Measurements from ENCODE around the gene SLC39A3.
"Not testable (repeated sequence)": the region's sequence is repeated elsewhere in the genome, so short reads cannot be mapped to it uniquely, and the experiment has no call there.

Gene SLC39A3

DNA sequence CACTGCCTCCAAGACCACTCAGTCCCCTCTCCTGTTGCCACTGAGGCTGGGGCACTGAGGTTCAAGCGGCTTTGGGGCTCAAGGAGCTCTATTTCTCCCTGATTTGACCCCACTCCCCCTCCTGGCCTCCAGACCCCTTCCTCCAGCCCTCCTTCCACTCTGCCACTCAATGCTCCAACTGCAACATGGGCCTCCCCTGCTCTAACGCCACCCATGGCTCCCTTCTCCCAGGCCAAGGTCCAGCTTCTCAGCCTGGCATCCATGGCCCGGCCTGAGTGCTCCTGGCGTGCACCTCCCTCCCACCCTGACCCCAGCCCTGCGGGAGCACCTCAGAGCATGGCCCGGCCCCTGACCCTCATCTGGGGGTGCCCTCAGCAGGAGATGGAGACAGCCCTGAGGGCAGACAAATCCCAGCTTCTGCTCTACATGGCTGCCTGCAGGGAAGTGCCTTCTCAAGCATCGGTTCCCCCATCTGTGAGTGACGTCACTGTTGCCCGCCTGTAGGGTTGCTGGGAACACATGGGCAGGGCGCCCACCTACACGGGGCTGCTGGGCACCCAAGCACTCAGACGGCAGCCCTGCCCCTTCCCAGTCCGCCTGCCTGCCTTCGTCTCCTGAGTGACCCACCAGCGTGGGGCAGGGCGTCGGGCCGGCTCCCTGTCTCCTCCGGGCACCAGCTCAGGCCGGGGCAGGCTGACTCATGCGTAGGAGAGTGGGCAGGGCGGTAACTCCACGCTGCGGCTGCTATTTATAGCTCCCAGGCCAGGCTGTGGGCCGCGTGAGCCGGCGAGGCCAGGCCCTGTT, 17.1 kb downstream of the SLC39A3 start:
- DNase-seq (ENCODE audit: low spot score): no peak

DNA sequence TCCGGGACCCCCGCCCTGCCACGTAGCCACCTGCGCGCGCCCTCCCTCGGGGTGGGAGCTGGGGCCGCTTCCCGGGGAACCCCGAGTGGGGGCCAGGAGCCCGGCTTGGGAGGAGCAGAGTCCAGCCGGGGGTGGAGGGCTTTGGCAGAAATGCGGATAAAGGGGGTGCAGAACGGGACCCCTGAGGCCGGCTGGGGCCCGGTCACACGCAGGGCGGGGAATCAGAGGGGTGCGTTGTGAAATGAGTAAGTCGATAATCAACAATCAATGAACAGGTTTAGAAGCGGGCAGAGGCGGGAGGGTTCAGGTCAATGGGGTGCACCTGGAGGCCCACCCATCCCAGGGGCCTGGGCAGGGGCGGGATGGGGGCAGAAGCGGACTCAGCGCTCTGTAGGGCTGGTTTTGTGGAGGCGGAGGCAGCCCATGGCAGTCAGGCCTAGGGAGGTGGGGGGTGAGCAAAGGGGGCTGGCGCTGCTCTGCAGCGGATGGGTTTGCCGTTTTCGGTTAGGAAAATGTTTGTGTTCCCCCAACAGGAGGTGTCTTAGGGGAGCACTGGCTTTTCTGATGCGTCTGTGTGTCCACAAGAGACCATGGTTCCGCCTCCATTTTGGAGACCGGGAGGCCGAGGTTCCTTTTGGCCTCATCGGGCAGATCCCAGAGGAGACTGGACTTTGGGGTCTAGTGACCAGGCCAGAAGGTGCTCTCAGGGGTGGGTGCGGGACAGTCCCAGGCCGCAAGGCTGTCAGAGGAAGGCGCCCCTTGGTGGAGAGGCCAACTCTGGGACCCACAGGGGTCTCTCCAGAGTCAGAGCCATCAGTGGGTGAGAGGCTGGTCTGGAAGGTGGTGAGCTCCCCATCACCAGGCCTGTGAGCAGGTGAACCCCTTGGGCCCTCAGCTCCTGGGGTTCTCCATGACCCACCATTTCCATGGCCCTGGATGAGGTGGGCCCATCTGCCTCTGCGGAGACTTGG, 18.0 kb downstream of the SLC39A3 start:
- no peak for DNase-seq (ENCODE audit: low spot score)

DNA sequence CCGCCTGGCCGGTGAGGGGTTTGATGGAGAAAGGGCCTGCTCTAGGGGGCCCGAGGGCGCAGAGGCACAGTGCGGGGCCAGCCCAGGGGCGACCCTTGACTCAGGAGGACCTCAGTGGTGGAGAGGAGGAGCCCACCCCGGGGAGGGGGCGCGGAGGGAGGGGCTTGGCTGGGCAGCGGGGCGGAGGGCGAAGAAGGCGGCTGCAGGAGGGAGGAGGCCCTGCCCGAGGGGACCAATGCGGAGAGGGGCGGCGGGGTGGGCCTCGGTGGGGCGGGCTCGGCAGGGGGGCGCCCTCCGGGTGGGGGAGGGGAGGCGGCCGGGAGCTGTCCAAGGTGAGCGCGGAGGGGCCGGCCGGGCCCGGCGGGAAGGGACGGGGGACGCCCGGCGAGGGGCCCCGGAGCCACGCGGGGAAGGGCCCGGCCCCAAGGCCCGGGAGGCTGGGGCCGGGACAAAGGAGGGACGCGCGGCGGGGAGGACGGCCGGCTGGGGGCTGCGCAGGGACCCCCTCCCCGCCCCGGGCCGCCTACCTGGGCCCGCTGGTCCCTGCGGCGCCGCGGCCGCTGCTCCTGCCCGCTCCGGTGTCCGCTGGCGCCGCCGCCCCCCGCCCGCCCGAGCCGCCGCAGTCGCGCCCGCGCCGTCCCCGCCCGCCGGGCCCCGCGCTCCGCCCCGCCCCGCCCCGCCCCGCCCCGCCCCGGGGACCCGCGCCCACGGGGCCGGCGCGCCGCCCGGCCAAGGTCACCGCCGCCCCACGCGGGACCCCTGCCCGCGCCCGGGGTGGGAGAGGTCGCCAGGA, 18.8 kb downstream of the SLC39A3 start, which contains the start of gene DIRAS1:
Gene DIRAS1, minus strand, starts transcription at position 596 of the 793 bp plus-strand sequence. CDS start 3,566 bp downstream, outside the sequence.
- no peak for DNase-seq (ENCODE audit: low spot score)

DNA sequence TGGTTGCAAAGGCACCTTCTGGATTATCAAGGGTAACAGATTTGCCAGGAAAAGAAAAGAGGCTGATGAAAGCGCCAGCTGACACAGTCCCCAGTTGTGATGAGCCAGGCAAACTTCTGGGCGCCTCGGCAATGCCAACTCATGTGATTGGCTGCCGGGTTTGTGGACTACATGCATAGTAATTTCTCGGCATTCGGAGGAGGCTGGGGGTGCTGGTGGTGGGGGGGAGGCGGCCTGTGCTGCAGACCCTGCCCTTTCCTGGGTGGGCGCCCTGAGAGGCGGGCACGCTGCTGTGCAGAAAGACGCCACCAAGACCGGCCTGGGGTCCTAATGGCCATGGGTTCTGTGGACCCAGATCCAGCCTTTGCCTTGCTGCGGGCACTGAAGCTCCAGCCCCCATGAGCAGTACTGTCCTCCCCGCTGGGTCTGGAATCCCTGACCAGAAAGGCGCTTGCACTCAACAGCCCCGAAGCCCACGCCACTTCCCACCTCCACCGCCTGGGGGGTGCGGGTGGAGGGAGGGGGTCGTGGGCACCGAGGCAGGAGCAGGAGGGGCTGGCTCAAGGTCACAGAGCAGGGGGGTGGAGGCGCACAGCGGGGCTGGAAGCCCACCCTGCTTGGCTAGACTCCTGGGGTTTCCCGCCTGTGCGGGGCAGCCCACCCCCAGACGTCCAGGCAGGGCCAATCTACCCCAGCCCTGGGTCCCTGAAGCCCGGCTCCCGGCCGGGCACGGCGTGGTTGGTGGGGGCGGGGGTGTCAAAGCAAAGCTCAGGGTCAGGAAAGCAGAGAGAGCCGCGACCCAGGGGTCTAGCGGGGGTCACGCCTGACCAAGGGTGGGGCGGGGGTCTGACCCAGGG, 19.7 kb downstream of the SLC39A3 start:
- DNase-seq (ENCODE audit: low spot score): no peak

DNA sequence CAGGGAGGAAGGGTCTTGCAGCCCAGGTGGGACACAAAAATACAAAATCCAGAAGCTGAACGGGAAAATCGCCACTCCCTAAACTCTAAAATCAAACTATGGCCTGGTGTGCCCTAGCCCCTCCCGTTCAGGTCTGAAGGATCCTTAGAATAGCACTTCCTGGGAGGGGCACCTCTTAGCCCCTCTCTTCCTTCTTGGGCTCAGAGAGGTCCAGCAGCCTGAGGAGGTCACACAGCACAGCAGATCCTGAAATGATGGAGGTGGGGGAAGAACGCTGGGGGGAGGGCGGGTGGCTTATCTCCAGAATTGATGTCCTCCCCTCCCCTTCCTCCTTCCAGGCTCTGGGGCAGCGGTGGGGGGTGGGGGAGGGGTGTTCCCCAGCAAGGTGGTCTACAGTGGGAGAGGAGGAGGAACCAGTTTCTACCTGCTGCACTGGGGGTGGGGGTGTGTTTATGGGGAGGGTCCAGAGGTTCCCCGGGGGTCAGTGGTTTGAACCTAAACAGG, 20.5 kb downstream of the SLC39A3 start:
- DNase-seq (ENCODE audit: low spot score): no peak

DNA sequence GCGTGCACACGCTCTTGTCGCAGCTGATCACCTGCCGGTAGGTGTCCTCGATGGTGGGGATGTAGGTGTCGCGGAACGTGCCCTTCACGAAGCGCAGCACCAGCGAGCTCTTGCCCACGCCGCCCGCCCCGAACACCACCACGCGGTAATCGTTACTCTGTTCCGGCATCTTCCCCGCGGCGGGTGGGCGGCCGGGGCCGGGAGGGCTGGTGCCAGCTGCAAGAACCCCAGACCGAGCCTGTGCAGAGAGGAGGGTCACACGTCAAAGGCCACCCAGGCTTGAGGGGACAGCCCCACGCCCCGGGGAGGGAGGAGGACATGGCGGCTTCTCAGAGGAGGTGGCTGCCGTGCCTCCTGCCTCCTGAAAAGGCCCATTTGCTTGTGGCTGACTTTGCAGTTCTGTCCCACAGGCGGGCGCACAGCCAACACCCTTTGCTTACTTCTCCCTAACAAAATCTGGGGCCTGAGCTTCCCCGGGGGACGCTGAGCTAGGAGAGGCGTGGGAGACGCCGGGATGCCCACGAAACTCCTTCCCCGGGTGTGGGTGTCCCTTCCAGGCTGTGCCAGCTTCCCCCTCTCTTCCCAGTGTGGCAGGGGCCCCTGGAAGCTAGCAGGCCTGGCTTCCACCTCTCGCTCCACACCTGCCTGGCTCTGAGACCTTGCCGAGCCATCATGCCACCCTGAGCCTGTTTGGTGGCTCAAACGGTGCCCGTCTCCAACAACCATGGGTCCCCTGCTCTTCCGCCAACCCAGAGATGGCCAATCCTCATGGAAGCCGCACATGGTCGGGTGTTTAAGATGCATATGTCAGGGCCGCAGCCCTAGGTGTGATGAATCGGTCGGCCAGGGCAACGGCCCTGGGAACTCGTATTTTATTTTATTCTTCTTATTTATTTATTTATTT, 21.9 kb downstream of the SLC39A3 start:
- DNase-seq (ENCODE audit: low spot score): no peak

DNA sequence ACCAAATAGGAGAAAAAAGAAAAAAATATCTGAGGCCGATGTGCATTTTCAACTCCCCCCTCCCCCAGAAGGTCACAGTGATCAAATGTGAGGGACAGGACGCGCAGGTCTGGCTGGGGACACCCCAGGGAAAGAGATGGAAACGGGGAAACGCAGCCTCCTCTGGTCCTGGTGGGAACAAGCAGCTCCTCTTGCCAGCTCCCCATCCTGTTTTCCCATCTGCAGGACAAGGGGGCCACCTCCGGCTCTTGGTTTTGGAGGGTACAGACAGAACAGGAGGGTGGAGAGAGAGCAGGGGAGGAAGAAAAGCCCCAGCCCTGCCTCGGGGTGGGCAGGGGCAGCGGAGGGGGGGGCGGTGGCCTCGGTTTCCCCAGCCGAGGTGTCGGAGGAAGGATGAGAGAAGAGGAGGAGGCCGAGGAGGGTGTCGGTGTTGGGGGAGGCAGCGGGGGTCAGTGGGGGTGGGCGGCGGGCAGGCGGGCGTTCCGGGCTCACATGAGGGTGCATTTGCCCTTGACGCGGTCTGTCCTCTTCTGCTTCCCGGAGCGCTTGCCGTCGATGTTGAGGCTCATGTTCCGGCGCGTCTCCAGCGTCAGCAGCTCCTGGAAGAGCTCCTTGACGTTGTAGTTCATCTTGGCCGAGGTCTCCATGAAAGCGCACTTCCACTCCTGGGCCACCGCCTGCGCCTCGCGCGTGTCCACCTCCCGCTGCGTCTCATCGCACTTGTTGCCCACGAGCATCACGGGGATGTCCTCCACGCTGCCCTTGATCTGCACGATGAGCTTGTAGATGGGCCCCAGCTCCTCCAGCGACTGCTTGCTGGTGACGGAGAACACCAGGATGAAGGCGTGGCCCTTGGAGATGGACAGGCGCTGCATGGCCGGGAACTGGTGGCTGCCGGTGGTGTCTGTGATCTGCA, 22.8 kb downstream of the SLC39A3 start:
- no peak for DNase-seq (ENCODE audit: low spot score)

DNA sequence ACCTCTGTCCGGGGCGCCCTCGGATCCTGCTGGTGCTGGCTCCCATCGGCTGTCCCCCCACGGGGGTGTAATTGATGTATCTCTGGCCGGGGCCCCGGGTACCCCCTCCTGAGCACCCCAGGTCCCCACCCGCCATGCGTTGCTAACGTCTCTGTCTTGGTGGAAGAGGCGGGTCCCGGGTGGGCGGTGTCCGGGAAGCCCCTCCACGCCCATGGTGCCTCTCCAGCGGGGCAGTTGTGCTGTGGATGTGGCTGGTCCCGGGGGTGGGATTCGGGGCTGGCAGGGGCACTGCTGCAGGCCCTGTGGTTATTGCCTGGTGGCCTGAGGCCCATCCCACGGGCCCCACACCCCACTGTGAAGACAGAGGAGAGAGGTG, 23.6 kb downstream of the SLC39A3 start:
- no peak for DNase-seq (ENCODE audit: low spot score)

DNA sequence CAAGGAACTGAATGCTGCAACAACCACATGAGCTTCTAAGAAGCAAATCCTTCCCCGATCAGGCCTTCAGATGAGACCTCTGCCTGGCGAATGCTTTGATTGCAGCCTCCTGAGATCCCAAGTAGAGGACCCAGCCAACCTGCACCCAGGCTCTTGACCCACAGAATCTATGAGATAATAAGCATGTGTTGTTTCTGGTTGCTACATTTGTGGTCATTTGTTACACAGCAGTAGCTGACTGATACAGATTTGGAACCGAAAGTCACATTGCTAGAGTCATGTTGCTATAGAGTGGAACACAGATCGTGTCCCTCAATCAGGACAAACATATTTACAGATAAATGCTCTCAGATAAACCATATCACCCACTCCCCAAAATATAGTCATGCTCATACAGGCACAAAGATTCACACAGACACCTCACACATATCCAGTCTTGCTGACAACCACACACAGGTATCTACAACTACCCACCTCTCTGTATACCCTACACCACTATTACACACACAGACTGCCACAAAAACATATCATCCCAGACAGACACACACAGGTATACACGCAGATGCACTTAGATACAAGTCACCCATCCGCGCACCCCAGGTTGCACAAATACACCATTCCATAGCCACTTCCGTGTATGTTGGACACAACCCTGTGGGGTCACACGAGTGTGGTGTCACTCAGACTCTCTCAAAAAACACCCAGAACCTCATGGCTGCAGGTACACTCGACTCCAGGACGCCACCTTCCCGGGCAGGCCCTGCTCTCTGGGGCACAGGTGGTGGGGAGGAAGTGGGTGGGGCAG, 24.1 kb downstream of the SLC39A3 start:
- no peak for DNase-seq (ENCODE audit: low spot score)

DNA sequence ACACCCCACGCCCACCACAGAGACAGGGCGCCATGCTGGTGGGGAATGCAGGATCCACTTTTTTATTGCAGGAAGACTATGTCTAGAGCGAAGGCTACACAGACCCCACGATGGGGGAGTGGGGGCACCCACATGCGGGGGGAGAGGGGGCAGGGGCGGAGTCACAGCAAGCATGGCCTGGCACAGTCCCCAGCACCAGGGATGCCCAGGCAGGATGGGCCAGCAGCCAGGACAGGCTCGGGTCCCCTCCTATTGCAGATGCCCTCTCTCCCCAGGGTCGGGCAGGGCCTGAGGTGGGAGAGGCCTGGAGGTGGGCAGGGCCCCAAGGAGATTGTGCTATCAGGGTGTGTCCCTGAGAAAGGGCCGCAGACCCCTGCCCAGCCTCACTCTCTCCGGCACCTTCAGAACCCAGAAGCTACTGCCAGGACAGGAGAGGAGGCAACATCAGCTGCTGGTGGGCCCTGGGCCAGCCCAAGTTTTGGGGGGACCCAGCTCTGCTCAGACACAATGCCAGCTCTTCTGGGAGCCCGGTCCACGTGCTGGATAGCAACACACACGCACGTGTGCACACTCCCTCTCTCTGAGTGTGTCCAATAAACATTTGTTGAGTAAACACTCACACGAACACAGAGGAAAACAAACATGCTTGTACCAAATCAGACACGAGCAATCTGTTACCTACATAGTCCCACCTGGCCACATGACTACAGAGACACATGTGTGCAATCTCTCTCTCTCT, 25.1 kb downstream of the SLC39A3 start:
- no peak for DNase-seq (ENCODE audit: low spot score)

DNA sequence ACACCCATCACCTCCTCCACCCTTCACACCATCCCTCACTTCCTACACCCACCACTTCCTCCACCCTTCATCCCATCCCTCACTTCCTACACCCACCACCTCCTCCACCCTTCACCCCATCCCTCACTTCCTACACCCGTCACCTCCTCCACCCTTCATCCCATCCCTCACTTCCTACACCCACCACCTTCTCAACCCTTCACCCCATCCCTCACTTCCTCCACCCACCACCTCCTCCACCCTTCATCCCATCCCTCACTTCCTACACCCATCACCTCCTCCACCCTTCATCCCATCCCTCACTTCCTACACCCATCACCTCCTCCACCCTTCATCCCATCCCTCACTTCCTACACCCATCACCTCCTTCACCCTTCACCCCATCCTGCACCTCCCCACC, 25.7 kb downstream of the SLC39A3 start:
- DNase-seq (ENCODE audit: low spot score): not testable (repeated sequence)

DNA sequence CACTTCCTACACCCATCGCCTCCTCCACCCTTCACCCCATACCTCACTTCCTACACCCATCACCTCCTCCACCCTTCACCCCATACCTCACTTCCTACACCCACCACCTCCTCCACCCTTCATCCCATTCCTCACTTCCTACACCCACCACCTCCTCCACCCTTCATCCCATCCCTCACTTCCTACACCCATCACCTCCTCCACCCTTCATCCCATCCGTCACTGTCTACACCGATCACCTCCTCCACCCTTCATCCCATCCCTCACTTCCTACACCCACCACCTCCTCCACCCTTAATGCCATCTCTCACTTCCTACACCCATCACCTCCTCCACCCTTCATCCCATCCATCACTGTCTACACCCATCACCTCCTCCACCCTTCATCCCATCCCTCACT, 26.6 kb downstream of the SLC39A3 start:
- DNase-seq (ENCODE audit: low spot score): not testable (repeated sequence)

DNA sequence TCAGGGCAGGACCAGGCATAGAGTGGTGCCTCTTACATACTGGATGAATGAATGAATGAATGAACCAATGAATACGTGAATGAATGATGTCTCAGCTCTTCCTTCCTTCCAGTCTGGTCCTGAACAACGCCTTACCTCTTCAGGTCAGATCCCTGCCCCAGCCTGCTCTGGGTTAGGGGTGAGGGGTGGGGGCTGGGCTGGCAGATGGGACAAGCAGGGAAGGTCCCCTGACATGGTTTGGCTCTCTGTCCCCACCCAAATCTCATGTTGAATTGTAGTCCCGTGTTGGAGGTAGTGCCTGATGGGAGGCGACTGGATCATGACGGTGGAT, 28.0 kb downstream of the SLC39A3 start:
- DNase-seq (ENCODE audit: low spot score): no peak

DNA sequence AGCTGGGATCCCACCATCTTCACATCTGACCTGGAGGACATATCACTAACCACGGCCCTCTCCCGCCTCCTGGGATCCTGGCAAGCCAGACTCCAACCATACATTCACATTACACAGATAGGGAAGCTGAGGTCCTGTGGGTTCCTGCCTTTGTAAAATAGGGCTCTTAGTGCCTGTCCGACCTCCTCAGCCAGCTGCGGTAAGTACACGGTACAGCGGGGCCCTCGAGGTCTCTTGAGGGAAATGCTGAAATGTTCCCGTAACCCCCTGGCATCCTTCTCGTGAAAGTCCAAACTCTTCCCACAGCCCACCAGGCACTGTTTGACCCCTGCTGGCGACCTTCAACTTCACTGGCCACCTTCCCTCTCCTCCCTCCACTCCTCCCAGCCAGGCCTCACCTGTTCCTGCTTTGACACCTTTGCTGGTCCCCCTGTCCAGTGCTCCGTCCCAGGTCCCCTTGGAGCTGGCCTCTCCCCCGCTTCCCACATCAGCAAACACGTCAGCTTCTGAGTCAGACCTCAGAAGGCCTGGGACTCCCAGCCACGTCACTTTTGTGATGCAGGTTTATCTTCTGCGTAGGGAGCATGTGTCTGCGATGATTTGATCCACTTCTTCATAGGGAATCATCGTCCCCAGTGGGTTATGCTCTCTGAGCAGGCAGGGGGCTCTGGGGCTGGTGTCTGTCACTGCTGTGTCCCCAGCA, 28.5 kb downstream of the SLC39A3 start:
- no peak for DNase-seq (ENCODE audit: low spot score)

DNA sequence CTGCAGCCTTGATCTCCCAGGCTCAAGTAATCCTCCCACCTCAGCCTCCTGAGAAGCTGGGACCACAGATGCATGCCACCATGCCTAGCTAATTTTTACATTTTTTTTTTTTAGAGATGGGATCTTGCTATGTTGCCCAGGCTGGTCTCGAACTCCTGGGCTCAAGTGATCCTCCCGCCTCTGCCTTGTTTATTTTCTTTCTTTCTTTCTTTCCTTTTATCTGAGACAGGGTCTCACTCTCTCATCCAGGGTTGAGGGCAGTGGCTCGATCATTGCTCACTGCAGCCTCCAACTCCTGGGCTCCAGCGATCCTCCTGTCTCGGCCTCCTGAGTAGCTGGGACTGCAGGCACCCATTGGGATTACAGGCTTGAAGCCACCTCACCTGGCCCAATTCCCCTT, 33.6 kb downstream of the SLC39A3 start:
- DNase-seq (ENCODE audit: low spot score): no peak

DNA sequence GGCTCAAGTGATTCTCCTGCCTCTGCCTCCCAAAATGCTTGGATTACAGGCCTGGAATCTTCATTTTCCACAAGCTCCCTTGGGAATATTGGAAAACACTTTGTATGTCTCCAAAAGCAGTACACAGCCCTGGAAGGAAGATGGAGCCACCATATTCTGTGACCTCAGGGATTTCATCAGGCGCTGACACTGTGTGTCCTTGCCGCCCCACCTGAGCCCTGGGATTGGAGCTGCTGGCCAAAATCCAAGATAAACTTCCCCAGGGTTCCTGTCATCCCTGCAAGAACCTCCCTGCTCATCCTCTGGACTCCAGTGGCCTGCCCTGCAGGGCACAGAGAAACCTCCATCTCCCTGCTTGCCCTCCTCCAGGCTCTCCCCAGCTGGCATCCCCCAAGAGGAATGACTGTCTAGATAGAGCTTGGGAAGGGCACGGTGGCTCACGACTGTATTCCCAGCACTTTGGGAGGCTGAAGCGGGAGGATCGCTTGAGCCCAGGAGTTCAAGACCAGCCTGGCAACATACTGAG, 36.1 kb downstream of the SLC39A3 start:
- DNase-seq (ENCODE audit: low spot score): no peak

DNA sequence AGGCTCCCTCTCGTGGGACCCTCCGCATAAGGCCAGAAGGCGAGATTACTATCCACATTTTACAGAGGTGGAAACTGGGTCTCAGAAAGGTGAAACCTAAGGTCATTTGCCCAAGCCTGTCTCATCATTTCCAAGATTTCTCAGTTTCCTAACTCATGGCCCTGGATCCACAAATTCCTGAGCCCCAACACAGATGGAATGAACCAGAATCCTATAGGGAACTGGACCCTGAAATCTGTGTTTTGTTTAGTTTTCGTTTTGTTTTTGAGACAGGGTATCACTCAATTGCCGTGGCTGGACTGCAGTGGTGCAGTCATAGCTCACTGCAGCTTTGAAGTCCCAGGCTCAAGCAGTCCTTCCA, 36.8 kb downstream of the SLC39A3 start:
- no peak for DNase-seq (ENCODE audit: low spot score)

All from CD4-positive, alpha-beta T cell treated with Interleukin-15 for 4 hours (primary cell).